LoVo (cell line): ENCODE measurements around the gene CDKN1C.

Experiments
- DNase-seq: peaks from one replicate; pipeline ENCODE4 v3.0.0-alpha.2; 2016; ENCODE audit warnings: low spot score

CDKN1C gene

DNA sequence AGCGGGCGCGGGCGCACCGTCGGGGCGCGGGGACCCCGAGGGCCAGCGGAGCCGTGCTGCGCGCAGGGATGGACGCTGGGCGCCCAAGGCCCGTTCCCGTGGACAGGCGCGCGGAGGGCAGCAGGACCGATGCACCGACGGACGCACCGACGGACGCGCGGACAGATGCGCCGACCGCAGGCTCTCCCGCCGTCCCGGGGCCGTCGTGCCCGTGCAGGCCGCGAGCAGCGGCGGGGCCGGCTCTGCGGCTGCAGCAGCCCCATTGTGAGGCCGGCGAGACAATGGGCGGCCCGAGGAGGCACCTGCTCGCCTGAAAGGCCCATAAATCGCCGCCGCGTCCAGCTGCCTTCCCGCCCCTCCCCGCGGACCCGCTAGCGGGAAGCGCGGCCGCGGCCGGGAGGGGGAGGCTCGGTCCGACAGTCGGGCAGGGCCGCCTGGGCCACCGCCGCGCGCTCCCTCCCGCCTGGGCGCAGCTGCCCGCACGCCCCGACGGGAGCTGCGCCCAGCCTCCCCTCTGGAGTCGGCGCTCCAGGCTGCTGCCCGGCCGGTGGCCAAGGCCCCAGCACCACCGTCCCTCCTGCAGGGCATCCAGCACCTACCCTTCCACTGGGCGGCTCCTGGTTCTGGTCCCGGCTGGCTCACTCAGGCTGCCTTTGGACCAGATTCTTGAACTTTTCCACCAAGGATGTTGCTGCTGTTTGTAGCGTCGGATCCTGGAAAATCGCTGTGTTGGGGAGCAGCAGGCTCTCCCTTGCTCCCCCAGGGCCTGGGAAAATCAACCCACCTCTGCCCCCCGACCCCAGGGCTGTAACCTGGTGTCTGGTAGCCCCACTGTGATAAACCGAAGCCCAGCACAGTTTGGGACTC is 15.8 kb downstream of the CDKN1C start:
- DNase-seq: no peak

DNA sequence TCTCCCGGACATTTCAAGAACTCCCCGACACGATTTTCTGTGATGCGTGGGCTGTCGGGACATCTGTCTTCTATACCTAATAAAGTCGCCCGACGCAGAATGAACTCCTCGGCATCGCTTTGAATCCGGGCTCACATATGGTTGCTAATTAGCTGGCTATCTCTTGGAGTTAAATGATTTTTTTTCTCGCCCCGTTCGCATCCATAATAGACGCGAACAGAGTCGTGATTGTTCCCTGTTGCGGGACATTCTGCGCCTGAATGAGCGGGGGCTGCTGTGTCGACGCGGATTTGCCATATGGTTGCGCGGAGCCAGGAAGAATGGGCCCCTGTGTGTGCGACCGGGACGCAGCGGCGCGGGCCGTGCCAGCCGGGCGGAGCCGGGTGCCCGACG is 16.4 kb downstream of the CDKN1C start:
- no peak for DNase-seq

DNA sequence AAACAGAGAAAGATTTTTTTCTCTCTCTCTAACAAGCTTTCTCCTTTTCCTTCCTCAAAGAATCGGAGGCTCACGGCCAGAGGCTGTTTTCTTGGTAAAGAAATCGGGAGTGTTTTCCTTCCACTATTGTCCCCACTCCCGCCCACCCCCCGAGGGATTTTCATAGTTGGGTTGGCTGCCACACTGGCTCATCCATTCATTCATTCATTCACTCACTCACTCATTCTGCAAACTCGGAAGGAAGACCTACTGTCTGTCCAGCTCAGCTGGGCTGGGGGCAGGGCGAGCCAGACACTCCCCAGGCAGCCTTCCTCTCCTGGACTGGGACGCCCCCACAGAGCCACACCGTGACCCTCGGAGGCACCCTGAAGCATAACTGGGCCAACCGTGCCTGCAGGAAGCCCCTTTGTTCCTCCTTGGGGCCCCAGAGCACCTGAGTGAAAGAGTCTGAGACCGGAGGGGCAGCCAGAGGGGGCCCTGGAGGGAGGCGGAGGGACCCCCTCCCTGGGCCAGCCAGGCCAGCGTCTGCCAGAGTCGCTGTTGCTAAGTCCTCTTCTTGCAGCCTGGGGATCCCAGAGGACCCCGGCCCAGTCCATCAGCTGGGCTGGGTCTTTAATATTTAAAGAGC is 17.0 kb downstream of the CDKN1C start:
- DNase-seq: no peak

DNA sequence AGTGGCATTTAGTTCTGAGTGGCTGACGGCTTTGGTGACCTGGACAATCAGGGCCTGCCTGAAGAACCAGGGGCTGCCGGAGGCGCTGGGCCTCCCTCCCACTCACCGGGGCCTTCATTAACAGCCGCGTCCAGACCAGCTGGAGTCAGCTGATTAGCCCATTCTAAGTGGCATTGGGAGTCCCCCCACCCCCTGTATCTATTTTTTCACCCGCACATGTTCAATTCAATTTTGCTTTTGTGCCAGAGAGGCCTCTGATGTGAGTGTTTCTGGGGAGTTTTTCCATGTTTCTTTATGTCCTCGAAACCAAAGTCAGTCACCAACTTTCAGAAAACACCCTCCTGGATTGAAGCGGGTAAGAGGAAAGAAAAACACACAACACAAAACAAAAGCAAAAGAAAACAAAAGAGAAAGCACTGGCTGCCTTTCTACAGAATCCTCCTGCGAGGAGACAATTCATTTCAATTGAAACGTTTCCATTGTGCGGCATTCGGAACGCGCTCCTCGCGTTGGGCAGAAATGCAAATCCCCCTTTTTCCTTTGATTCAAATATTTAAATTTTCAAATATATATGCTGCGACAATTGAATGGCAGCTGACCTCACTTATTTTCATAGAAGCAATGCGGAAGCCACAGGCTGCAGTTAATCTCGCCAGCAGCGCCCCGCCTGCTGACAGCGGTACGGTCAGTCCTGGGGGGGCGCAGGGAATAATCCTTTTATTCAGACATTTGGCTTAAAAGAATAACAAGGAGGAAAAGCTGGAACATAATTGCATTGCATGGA is 17.7 kb downstream of the CDKN1C start:
- DNase-seq: no peak

DNA sequence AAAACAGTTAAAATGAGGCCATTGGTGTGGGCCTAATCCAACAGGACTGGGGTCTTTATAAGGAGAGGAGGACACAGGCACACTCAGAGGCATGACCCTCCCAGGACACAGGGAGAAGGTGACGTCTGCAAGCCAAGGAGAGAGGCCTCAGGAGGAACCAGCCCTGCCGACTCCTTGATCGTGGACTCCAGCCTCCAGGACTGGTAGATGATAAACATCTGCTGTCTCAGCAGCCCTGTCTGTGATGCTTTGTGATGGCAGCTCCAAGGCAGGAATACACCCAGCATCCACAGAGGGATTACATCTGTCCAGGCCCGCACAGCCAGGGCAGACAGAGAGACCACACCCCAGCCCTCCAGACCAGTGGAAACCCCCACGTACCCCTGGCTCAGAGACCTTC is 18.4 kb downstream of the CDKN1C start:
- DNase-seq: no peak

DNA sequence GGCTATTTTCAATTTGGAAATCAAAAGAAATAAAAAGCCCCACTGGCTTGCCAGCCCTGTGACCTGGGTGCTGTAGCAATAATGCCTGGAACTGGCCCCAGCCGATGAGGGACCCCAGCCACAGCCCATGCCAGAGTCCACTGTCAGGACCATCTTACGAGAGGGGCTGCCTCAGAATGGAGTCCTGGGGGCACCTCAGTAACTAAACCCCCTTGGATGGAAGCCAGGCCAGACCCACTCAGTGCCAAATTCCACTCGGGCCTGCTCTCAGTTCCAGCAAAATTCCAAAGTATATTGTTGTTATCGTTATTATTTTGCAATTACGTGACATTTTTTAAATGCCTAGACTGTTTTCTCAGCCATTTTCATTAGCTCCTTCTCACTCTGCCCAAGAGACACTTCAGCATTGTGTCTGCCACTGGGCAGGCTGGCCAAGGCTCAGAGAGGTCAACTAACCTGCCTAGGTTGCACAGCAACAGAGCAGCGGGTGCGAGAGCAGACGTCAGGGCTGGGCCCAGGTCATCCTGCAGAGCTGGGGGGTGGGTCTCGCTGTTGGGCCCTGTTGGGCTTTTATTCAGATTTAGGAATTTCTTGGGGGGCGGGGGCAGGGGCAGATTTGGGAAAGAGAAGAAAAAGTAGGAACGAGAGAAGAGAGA is 19.5 kb downstream of the CDKN1C start:
- DNase-seq: no peak

DNA sequence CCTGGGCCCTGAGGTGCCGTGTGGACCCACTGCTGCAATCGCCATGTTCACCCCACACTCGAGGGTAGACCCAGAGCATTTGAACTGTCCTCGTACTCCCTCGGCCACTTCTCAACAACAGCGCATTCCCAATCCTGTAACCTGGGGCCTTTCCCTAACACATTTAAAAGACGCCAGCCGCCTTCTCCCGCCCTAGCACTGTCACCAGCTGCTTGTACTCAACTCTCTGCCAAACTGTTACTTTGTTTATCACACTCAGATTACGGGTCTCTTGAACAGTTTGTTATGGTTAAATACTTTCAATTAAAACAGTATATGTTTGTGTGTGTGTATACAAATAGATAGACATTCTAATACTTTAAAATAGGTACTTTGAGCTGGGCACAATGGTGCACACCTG is 20.7 kb downstream of the CDKN1C start:
- no peak for DNase-seq

DNA sequence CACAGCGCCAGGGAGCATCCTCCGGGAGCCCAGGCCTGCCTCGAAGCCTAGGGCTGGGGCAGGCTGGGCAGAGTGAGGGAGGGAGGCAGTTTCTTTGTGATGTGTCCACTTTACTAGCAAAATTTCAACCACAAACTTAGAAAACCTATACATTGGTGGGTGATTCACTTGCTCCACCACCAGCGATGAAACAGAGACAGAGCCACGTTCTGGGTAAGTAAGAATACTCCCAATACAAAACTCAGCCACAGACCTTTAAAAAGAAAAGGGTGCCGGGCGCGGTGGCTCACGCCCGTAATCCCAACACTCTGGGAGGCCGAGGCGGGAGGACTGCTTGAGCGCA is 22.3 kb downstream of the CDKN1C start:
- no peak for DNase-seq

DNA sequence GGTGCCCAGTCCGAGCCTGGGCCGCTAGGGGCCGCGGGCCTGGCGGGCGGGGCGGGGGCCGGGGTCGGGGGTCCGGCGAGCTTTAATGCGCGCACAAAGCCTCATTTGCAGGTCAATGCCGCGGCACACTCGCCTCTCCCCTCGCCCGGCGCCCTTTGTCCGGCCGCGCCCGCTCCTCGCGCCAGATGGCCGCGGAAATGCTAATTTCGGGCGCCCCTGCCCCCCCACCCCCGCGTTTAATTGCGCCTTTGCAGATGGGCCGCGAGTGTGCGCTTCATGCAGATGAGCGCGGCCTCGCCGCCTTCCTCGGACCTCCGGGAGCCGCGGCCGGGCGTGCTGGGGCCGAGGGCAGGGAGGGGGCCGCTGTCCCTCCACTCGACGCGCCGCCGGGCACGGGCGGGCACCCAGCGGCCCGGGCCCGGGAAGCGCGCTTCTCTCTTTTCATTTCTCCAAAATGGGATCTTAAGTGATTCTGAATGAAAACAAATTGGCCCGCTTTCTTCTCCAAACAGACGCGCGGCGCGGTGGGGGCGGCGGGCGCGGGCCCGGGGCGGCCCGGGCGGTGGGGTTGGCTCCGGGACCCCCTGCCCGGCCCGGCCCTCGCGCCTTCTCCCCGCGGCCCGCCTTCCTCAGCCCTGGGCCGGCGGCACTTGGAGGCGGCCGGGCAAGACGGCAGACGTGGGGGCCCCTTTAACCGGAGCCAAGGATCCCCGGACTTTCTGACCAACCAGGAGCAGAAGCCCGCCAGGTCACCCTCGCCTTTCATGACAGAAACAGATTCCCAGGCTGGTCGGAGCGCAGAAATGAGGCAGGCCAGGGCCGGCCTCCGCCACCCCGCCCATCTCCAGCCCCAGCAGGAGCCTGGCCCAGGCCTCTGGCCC is 22.9 kb downstream of the CDKN1C start:
- no peak for DNase-seq

DNA sequence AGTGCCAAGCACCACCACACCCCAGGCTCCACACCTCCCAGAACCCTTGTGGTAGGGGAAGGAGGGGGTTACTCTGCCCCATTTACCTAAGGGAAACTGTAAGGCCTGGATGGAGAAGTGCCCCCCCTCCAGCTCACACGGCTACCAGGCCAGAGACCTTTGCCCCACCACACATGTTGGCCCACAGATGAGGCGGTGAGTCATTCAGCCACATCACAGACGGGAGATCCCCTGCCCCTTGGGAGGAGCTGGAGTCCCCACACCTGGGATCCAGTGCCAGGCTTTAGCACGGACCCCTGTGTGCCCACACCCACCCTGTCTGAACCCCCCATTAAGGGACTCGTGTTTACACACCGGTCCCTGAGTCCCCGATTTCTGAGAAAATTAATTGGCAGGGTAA is 24.9 kb downstream of the CDKN1C start:
- peak; percentile 46 for DNase-seq

DNA sequence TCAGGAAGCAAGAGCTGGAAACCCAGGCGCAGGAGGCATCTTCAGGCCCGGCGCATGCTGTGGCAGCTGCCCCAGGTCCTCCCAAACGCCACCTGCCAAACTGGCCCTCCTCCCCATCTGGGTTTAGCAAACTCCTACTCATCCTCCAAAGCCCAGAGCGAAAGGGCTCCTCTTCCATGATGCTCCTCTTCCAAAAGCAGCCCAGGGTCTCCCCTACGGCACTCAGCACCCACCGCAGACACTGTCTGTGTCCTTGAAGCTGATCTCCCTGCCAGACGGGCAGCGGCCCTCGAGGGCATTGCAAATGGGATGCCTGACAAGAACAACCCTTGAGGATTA is 25.9 kb downstream of the CDKN1C start:
- no peak for DNase-seq

DNA sequence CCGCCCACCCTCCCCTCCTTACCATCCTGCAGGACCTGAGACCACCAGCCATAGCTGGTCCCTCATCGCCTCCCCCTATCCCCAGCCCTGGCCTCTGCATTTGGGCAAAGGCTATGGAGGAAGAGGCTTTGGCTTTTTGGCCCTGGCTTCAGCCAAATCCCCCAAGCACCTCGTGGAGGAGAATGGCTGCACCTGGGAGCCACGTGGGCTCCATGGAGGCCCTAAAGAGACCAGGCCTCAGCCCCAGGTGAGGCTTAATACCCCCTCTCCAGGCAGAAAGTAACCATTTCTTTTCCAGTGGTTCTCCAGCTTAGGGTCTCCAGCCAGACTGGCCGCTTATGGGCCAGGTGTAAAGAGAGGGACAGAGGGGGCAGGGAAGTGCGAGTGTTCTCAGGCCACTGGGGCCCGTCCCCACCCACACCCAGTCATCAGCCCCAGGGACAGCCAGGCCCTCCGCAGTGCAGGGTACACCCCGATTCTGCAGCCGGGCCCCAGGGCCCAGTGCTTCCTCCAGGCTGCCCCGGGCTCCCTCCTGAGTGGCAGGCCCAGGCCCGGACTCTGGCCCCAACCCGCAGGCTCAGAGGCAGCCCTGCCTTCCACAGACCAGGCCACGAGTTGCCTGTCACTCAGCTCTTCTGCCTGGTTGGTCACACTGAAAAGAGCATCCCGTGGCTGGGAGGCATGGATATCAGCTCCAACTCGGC is 26.4 kb downstream of the CDKN1C start:
- no peak for DNase-seq

DNA sequence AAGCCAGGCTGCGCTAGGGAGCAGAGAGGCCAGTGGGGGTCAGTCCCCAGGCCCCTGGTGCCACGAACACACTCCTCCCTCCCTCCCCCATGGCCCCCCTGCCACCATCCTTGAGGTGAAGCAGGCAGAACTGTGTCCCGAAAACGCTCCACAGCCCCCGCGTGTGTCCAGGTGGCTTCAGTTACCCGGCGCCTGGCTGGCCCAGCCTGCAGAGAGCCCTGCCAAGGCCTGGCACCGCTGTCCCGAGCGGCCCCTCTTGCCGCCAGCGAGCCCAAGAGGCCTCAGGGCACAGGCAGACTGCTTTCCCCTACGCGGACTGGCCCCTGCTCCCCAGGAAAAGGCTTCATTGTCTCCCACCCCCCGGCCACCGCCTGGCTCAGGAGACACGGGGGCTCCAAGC is 27.7 kb downstream of the CDKN1C start:
- DNase-seq: no peak

DNA sequence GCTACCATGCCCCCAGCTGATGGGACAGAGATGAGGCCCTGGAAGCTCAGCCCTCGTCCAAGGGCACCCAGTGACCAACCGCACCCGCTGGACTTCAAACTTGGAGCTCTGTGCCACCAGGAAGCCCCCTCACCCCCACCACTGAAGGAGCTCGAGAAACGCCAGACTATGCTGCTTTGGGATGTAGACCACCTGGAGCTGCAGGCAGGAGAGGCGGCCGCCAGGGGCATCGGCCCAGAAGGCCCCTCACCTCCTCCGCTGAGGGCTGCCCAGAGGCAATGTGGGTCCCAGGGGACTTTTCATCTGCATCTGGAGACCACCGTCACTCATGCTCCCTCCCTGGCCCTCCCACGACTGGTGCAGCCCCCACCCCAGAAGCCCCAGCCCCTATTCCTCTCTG is 28.3 kb downstream of the CDKN1C start:
- no peak for DNase-seq

DNA sequence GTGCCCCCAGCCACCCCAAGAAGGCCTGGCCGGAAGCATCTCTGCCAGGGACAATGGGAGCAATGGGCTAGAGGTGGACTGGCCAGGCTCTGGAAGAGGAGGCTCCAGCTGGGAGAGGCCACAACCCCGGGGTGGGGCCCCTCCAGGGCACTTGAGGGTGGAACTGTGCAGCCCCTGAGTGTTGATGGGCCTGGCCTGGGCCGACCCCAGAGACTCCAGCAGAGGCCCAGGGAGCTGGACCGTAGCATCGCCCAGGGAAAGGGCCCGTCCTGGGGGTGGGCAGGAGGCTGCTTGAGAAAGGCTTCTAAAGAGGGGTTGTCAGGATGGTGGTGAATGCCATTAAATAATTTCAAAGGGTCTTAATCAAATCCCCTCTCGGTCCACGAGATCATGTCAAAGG is 30.4 kb downstream of the CDKN1C start:
- DNase-seq: no peak

DNA sequence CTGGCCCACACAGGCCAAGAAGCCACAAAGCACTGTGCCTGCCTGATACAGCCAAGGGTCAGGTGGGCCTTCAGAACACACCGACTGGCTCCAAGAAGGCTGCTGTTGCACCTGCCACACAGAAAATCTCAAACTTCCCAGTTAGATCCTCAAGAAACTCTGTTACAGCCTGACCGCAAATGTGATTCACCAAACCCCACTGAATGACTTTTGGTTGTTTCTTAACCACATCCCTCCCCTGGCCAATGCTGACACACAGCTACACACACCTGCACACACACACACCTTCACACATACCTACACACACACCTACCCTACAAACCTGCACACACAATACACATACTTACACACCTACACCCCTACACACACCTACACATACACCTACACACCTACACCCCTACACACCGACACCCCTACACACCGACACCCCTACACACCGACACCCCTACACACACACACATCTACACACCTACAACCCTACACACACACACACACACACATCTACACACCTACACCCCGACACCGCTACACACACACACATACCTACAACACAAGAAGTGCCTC is 31.5 kb downstream of the CDKN1C start:
- no peak for DNase-seq

DNA sequence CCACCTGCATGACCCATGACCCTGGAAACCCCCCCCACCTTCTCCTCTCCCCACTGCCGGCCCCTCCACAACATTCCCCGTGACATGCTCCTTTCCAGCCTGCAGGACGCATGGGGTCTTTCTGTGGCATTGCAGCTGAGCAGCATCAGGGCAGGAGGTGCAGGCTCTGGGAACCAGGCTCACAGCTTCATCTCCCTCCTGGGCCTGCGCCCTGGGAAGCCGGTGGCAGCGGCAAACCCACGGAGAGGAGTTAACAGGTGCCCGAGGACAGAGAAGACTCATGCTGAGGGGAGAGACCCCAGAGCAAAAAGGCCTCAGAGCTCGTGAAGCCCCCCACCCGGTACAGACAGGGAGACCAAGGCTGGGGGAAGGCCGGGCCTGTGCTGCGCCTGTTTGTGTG is 32.2 kb downstream of the CDKN1C start:
- no peak for DNase-seq

DNA sequence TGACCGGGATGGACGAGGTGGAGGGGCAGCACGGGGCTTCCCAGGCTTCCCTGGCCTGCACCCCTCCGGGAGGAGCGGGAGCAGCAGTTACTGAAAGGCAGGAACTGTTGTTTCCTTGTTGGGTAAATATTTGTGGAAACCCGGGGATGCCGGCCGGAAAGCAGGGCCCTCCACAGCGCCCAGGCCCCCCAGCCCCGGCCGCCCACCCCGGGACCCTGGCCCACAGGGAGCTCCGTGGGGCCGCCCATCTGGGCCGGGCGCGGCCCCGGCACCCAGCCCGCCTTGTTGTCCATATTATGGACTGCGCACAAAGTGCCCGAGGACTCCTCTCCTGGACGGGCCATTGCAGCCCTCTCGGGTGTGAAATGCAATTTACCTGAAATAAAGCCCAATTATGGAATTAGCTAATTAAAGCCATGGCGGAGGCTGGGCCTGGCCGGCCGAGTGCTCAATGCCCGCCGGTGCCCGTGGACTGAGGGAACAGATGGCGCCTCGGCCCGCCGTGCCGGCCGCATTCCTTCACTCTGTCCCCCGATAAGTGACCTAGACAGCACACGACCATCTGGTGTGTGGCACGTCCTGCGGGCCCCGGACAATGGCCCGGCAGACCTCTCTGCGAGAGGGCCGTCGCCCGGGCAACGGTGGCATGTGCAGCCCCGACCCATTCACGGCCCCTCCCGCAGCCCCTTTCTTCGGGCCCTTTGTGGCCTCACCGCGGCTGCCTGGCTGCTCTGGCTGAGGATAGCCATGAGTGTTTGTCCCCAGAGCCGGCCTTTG is 35.4 kb downstream of the CDKN1C start:
- no peak for DNase-seq

DNA sequence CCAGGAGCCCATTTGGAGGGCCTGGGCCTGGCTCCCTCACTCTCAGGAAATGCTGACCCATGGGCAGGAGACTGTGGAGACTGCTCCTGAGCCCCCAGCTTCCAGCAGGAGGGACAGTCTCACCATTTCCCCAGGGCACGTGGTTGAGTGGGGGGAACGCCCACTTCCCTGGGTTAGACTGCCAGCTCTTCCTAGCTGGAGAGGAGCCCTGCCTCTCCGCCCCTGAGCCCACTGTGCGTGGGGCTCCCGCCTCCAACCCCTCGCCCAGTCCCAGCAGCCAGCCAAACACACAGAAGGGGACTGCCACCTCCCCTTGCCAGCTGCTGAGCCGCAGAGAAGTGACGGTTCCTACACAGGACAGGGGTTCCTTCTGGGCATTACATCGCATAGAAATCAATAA is 37.1 kb downstream of the CDKN1C start:
- no peak for DNase-seq

DNA sequence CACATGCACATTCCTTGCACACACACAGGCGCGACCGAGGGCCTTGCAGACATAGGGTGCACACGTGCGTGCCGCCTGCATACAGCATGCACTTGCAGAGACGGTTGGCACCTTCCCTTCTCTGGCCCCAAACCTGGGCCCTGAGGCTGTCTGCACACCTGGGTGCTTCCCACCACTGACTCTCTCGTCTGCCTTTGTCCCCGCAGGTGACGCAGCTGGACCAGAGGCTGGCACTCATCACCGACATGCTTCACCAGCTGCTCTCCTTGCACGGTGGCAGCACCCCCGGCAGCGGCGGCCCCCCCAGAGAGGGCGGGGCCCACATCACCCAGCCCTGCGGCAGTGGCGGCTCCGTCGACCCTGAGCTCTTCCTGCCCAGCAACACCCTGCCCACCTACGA is 38.0 kb downstream of the CDKN1C start:
- no peak for DNase-seq
